Measurements from ENCODE around the gene FOXM1.

The FOXM1 gene

GRCh38 chr12:2836574-2836973, 40.4 kb downstream of the FOXM1 start:
- DNase-seq (ENCODE audit: low read depth), result no peak

- no peak for DNase-seq (ENCODE audit: low read depth)
Observed at GRCh38 chr12:2835691-2836403, 41.1 kb downstream of the FOXM1 start.

GRCh38 chr12:2834581-2835491, 42.1 kb downstream of the FOXM1 start, which contains the start of gene NRIP2:
Gene NRIP2, minus strand, starts transcription at chr12:2835035. Its CDS starts 52 bp downstream, at chr12:2834983.
- no peak for DNase-seq (ENCODE audit: low read depth)

GRCh38 chr12:2833810-2834209, 43.2 kb downstream of the FOXM1 start:
- DNase-seq (ENCODE audit: low read depth), result no peak

- DNase-seq (ENCODE audit: low read depth), result no peak
Observed at GRCh38 chr12:2833327-2833726, 43.6 kb downstream of the FOXM1 start.

- no peak for DNase-seq (ENCODE audit: low read depth)
Observed at GRCh38 chr12:2832550-2833127, 44.3 kb downstream of the FOXM1 start.

- DNase-seq (ENCODE audit: low read depth), result no peak
Observed at GRCh38 chr12:2829275-2829674, 47.7 kb downstream of the FOXM1 start.

GRCh38 chr12:2826721-2827515, 50.1 kb downstream of the FOXM1 start:
- no peak for DNase-seq (ENCODE audit: low read depth)

- no peak for DNase-seq (ENCODE audit: low read depth)
Observed at GRCh38 chr12:2826036-2826435, 50.9 kb downstream of the FOXM1 start.

GRCh38 chr12:2825132-2825531, 51.8 kb downstream of the FOXM1 start:
- DNase-seq (ENCODE audit: low read depth), result no peak

GRCh38 chr12:2824541-2824940, 52.4 kb downstream of the FOXM1 start:
- DNase-seq (ENCODE audit: low read depth), result no peak

GRCh38 chr12:2823483-2823882, 53.5 kb downstream of the FOXM1 start:
- DNase-seq (ENCODE audit: low read depth), result no peak

- DNase-seq (ENCODE audit: low read depth), result no peak
Observed at GRCh38 chr12:2820432-2820831, 56.5 kb downstream of the FOXM1 start.

- no peak for DNase-seq (ENCODE audit: low read depth)
Observed at GRCh38 chr12:2819810-2820209, 57.2 kb downstream of the FOXM1 start.

GRCh38 chr12:2813214-2814185, 63.5 kb downstream of the FOXM1 start:
- DNase-seq (ENCODE audit: low read depth), result peak; percentile 28

- DNase-seq (ENCODE audit: low read depth), result peak; percentile 94
Observed at GRCh38 chr12:2812290-2813213, 64.4 kb downstream of the FOXM1 start, which contains the start of gene ITFG2. Gene ITFG2, plus strand, starts transcription at chr12:2812668. Its CDS starts 93 bp downstream, at chr12:2812761.

GRCh38 chr12:2811801-2812200, 65.2 kb downstream of the FOXM1 start:
- no peak for DNase-seq (ENCODE audit: low read depth)

Data from stimulated activated CD8-positive, alpha-beta memory T cell treated with anti-CD3 and anti-CD28 coated beads, Interleukin-4, amount 100 ng/mL, for 24 hours (primary cell).